Naive thymus-derived CD4-positive, alpha-beta T cell (primary cell): ENCODE measurements around the gene C14orf180. TPM values are rescaled to one million over a fixed set of nuclear protein-coding genes. Genes with fewer than 3 reads are reported as not detected.

ENCODE experiments used
- ATAC-seq: fragments of 150-1000 bp; cut with Tn5 transposase; 2 replicates; pipeline ENCODE4 v1.10.0; 2021; ENCODE audit warnings: mild to moderate bottlenecking, moderate library complexity
- CTCF ChIA-PET: fragments of 350-600 bp; sonication (Branson Sonifier 250); formaldehyde crosslinking; loops from one replicate; lab custom pipeline; 2021; ENCODE audit warnings: antibody characterized with exemption; lab: Charles Lee
- POLR2A ChIA-PET: fragments of 350-600 bp; sonication (Branson Sonifier 250); formaldehyde crosslinking; loops from one replicate; lab custom pipeline; 2021; ENCODE audit warnings: antibody characterized with exemption, inconsistent platforms; lab: Charles Lee
- DNase-seq, 9 donors: peaks; one replicate each; pipeline versions ENCODE4 v3.0.0 to v3.0.0-alpha.2; 2020 to 2022; ENCODE audit warnings: mixed read lengths in 1 of 9
- H3K27ac ChIP-seq: one replicate; pipeline ENCODE4 v1.7.0; 2013; ENCODE audit warnings: mild to moderate bottlenecking, low read depth, low read length, moderate library complexity
- H3K27me3 ChIP-seq, 2 donors: one replicate each; pipeline ENCODE4 v1.7.0; 2013; ENCODE audit warnings: low read length in 2 of 2, mild to moderate bottlenecking in 2 of 2, moderate library complexity in 2 of 2; ENCODE audit not compliant: control insufficient read depth in 2 of 2, insufficient read depth in 2 of 2
- H3K36me3 ChIP-seq, 3 experiments: 1 replicate in 2 of 3; 2 replicates in 1 of 3; pipeline ENCODE4 v1.7.0; 2013; ENCODE audit warnings: low read length in 3 of 3, mild to moderate bottlenecking in 3 of 3, moderate library complexity in 1 of 3; ENCODE audit not compliant: insufficient read depth in 3 of 3, control insufficient read depth in 2 of 3
- H3K4me1 ChIP-seq, 2 donors: one replicate each; pipeline ENCODE4 v1.7.0; 2013; ENCODE audit warnings: low read length in 2 of 2, mild to moderate bottlenecking in 2 of 2, moderate library complexity in 1 of 2; ENCODE audit not compliant: control insufficient read depth in 2 of 2, insufficient read depth in 2 of 2
- H3K4me3 ChIP-seq: 2 replicates; pipeline ENCODE4 v1.7.0; 2013; ENCODE audit warnings: mild to moderate bottlenecking, low read length
- H3K9me3 ChIP-seq, 3 experiments: 1 replicate in 2 of 3; 2 replicates in 1 of 3; pipeline ENCODE4 v1.7.0; 2013; ENCODE audit warnings: low read length in 3 of 3; ENCODE audit not compliant: control insufficient read depth in 2 of 3
- H3K27ac Mint-ChIP-seq, 9 donors: one replicate each; pipeline ENCODE4 v1.8.0; 2020 to 2022; ENCODE audit warnings: mixed read lengths in 9 of 9, mild to moderate bottlenecking in 8 of 9, moderate library complexity in 5 of 9, inconsistent platforms in 2 of 9
- H3K27me3 Mint-ChIP-seq, 5 donors: one replicate each; pipeline ENCODE4 v1.8.0; 2021 to 2022; ENCODE audit warnings: mixed read lengths in 5 of 5, mild to moderate bottlenecking in 1 of 5
- H3K36me3 Mint-ChIP-seq, 5 donors: one replicate each; pipeline ENCODE4 v1.8.0; 2020 to 2022; ENCODE audit warnings: mixed read lengths in 5 of 5, mild to moderate bottlenecking in 3 of 5, inconsistent platforms in 1 of 5
- H3K4me1 Mint-ChIP-seq, 7 donors: one replicate each; pipeline ENCODE4 v1.8.0; 2020 to 2022; ENCODE audit warnings: mixed read lengths in 7 of 7, mild to moderate bottlenecking in 3 of 7, inconsistent platforms in 1 of 7
- H3K4me3 Mint-ChIP-seq, 10 donors: one replicate each; pipeline ENCODE4 v1.8.0; 2020 to 2022; ENCODE audit warnings: mild to moderate bottlenecking in 10 of 10, mixed read lengths in 10 of 10, moderate library complexity in 6 of 10, inconsistent platforms in 2 of 10
- H3K9me3 Mint-ChIP-seq, 11 donors: one replicate each; pipeline ENCODE4 v1.8.0; 2020 to 2022; ENCODE audit warnings: mixed read lengths in 11 of 11, mild to moderate bottlenecking in 4 of 11, inconsistent platforms in 1 of 11, moderate library complexity in 1 of 11
- intact Hi-C, 2 donors: fragments of 100-400 bp; cut with micrococcal nuclease; formaldehyde crosslinking; loops; one replicate each; pipeline ENCODE4 v1.15.1; 2023
- polyA plus RNA-seq, 2 donors: library from polyadenylated mRNA; unstranded; fragments of 300-500 nt; fragmentation: Illumina TruSeq; gene quantifications; one replicate each; pipeline ENCODE4 v1.2.3, GENCODE V29; 2021
- total RNA-seq, 6 experiments: library from RNA in 5 of 6; stranded (reverse) in 5 of 6; gene quantifications; 1 replicate in 5 of 6; 2 replicates in 1 of 6; pipeline ENCODE4 v1.2.3 and lab custom pipeline; 2021 to 2026

Gene C14orf180
- total and polyA plus RNA-seq, 7 experiments from 2014 or later, result not detected

GRCh38 chr14:104561632-104562495, 17.7 kb upstream of the C14orf180 start:
- intact Hi-C loops, result loop anchor here in 1 of 2 donors (5.0 kb wide), 1 partner anchor 470 kb away; no protein-coding TSS in a partner anchor
- Histone ChIP-seq H3K9me3 (no peaks in the 10 kb centered on the region), H3K27me3 (no peaks in the 10 kb centered on the region), H3K4me1 (peaks cover 0 to 4% of the 10 kb centered on the region in 2 donors), H3K36me3 (no peaks in the 10 kb centered on the region), H3K27ac (no peak overlapping the region), H3K4me3 (no peak overlapping the region)
- H3K36me3 Mint-ChIP-seq, result no peaks in the 10 kb centered on the region
- ChIA-PET POLR2A (no interaction called here), CTCF (interaction anchor here (0.6 to 1.0 kb wide), 2 partner anchors 270 to 484 kb away, joined by 4 read pairs; no protein-coding TSS in a partner anchor)
- DNase-seq (no peak), ATAC-seq (no peak)
- H3K9me3 Mint-ChIP-seq, result no peaks in the 10 kb centered on the region
- no peak overlapping the region for H3K4me3 Mint-ChIP-seq
- H3K27me3 Mint-ChIP-seq, result peaks cover 0 to 24% (median 5%) of the 10 kb centered on the region in 5 donors
- H3K4me1 Mint-ChIP-seq, result peaks cover 0 to 5% (median 0%) of the 10 kb centered on the region in 7 donors
- no peak overlapping the region for H3K27ac Mint-ChIP-seq

- H3K4me3 Mint-ChIP-seq, result no peak overlapping the region
- ChIA-PET CTCF (interaction anchor here (1.0 kb wide), 1 partner anchor 485 kb away, joined by 4 read pairs; no protein-coding TSS in a partner anchor), POLR2A (no interaction called here)
- peaks cover 0 to 4% of the 10 kb centered on the region in 2 donors for H3K4me1 ChIP-seq
- H3K27ac Mint-ChIP-seq, result no peak overlapping the region
- peaks cover 0 to 26% (median 5%) of the 10 kb centered on the region in 5 donors for H3K27me3 Mint-ChIP-seq
- no peaks in the 10 kb centered on the region for H3K9me3 Mint-ChIP-seq
- H3K4me1 Mint-ChIP-seq, result peaks cover 0 to 5% (median 0%) of the 10 kb centered on the region in 7 donors
- H3K36me3 ChIP-seq, result no peaks in the 10 kb centered on the region
- no peak overlapping the region for H3K4me3 ChIP-seq
- intact Hi-C loops, result loop anchor here in 1 of 2 donors (5.0 kb wide), 1 partner anchor 470 kb away; no protein-coding TSS in a partner anchor
- no peak overlapping the region for H3K27ac ChIP-seq
- no peaks in the 10 kb centered on the region for H3K9me3 ChIP-seq
- no peaks in the 10 kb centered on the region for H3K36me3 Mint-ChIP-seq
- H3K27me3 ChIP-seq, result no peaks in the 10 kb centered on the region
- DNase-seq, result no peak
- no peak for ATAC-seq
Measured at GRCh38 chr14:104562606-104563005, 17.0 kb upstream of the C14orf180 start.

- no peak overlapping the region for H3K27ac Mint-ChIP-seq
- Histone ChIP-seq H3K36me3 (no peaks in the 10 kb centered on the region), H3K4me1 (peaks cover 0 to 4% of the 10 kb centered on the region in 2 donors), H3K4me3 (no peak overlapping the region), H3K9me3 (no peaks in the 10 kb centered on the region), H3K27ac (no peak overlapping the region), H3K27me3 (no peaks in the 10 kb centered on the region)
- ATAC-seq, result no peak
- ChIA-PET CTCF (interaction anchor here (0.6 to 2.1 kb wide), 2 partner anchors 11 to 425 kb away, joined by 3 to 7 read pairs; no protein-coding TSS in a partner anchor), POLR2A (no interaction called here)
- no peaks in the 10 kb centered on the region for H3K9me3 Mint-ChIP-seq
- no peaks in the 10 kb centered on the region for H3K36me3 Mint-ChIP-seq
- H3K27me3 Mint-ChIP-seq, result peaks cover 0 to 26% (median 5%) of the 10 kb centered on the region in 5 donors
- no peak overlapping the region for H3K4me3 Mint-ChIP-seq
- DNase-seq, result no peak
- peaks cover 0 to 5% (median 0%) of the 10 kb centered on the region in 7 donors for H3K4me1 Mint-ChIP-seq
- intact Hi-C loops, result loop anchor here in 1 of 2 donors (5.0 kb wide), 1 partner anchor 471 kb away; no protein-coding TSS in a partner anchor
Measured at GRCh38 chr14:104563191-104563741, 16.3 kb upstream of the C14orf180 start.

GRCh38 chr14:104563742-104564615, 15.6 kb upstream of the C14orf180 start:
- H3K9me3 ChIP-seq, result no peaks in the 10 kb centered on the region
- Mint-ChIP-seq H3K27me3 (peaks cover 0 to 26% (median 5%) of the 10 kb centered on the region in 5 donors), H3K36me3 (no peaks in the 10 kb centered on the region), H3K4me1 (peaks cover 0 to 5% (median 0%) of the 10 kb centered on the region in 7 donors), H3K4me3 (peak overlapping the region in 3 of 10 donors; percentile 4 to 45 (median 41)), H3K9me3 (no peaks in the 10 kb centered on the region), H3K27ac (no peak overlapping the region)
- H3K27ac ChIP-seq, result no peak overlapping the region
- peak; percentile 50 to 77 (median 63) for DNase-seq
- ChIA-PET POLR2A (no interaction called here), CTCF (interaction anchor here (0.5 to 2.1 kb wide), 13 partner anchors 10 to 499 kb away, joined by 3 to 16 read pairs (median 3); no protein-coding TSS in a partner anchor)
- H3K4me3 ChIP-seq, result no peak overlapping the region
- H3K4me1 ChIP-seq, result peaks cover 0 to 4% of the 10 kb centered on the region in 2 donors
- peak; percentile 60 for ATAC-seq
- no peaks in the 10 kb centered on the region for H3K27me3 ChIP-seq
- no peaks in the 10 kb centered on the region for H3K36me3 ChIP-seq
- intact Hi-C loops, result loop anchor here in 1 of 2 donors (1.0 to 5.0 kb wide), 3 partner anchors 426 to 486 kb away; partner anchors contain the start of gene KIF26A

- POLR2A ChIA-PET, result no interaction called here
- intact Hi-C loops, result loop anchor here in 1 of 2 donors (1.0 to 5.0 kb wide), 3 partner anchors 427 to 487 kb away; partner anchors contain the start of gene KIF26A
- H3K9me3 Mint-ChIP-seq, result no peaks in the 10 kb centered on the region
- H3K27me3 ChIP-seq, result no peaks in the 10 kb centered on the region
- DNase-seq (no peak), ATAC-seq (no peak)
- no peaks in the 10 kb centered on the region for H3K36me3 ChIP-seq
- no peak overlapping the region for H3K4me3 ChIP-seq
- H3K4me3 Mint-ChIP-seq, result no peak overlapping the region
- H3K27ac ChIP-seq, result no peak overlapping the region
- H3K27ac Mint-ChIP-seq, result no peak overlapping the region
- H3K9me3 ChIP-seq, result no peaks in the 10 kb centered on the region
- peaks cover 0 to 4% of the 10 kb centered on the region in 2 donors for H3K4me1 ChIP-seq
- peaks cover 0 to 24% (median 5%) of the 10 kb centered on the region in 5 donors for H3K27me3 Mint-ChIP-seq
- CTCF ChIA-PET, result interaction anchor here (0.5 to 2.1 kb wide), 14 partner anchors 9 to 500 kb away, joined by 3 to 16 read pairs (median 3); no protein-coding TSS in a partner anchor
- H3K36me3 Mint-ChIP-seq, result no peaks in the 10 kb centered on the region
- peaks cover 0 to 5% (median 0%) of the 10 kb centered on the region in 7 donors for H3K4me1 Mint-ChIP-seq
Measured at GRCh38 chr14:104564744-104565679, 14.6 kb upstream of the C14orf180 start.
